ENCODE results near the gene EXOC8.
"Not testable (repeated sequence)": the region's sequence is repeated elsewhere in the genome, so short reads cannot be mapped to it uniquely, and the experiment has no call there.

The EXOC8 gene

DNA sequence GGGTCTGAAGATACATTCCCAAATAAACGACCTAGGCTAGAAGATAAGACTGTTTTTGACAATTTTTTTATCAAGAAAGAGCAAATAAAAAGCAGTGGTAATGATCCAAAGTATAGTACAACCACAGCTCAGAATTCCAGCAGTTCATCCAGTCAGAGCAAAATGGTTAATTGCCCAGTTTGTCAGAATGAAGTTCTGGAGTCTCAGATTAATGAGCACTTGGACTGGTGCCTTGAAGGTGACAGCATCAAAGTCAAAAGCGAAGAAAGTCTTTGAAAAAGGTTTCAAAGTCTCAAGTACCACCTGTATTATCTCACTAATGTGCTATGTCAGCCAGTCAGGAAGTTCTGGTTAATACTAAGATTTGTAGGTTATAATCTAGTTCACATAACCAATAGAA is 15.4 kb upstream of the EXOC8 start:
- DNase-seq (ENCODE audit: low spot score): no peak

DNA sequence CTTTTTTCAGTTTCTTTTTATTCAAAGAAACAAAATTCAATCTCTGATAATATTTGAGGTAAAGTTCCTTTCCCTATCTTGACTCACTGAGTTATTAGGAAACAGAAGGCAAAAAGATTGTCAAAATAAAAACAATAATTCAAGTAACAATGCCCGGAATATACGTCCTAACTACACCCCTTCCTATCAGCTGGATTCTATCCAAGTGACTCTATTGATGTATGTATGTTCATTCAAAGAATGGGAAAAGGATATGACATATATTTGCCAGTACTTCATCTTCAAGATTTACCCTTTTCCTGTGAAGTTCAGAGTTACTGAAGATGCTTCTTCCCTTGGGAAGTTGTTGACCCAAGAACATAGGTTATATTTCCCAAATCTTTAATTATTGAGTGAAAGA is 14.2 kb upstream of the EXOC8 start:
- DNase-seq (ENCODE audit: low spot score): no peak

DNA sequence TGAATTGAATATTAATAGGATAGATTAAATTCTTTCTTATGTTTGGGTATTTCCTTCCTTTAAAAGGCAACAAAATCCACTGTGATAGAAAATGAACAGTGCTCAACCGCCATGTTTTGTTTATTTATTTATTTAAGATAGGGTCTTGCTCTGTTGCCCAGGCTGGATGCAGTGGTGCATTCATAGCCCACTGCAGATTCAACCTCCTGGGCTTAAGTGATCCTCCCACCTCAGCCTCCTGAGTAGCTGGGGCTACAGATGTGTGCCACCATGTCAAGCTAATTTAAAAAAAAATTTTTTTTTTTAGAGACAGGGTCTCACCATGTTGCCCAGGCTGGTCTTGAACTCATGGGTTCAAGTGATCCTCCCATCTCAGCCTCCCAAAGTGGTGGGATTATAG is 11.2 kb upstream of the EXOC8 start:
- DNase-seq (ENCODE audit: low spot score): not testable (repeated sequence)

DNA sequence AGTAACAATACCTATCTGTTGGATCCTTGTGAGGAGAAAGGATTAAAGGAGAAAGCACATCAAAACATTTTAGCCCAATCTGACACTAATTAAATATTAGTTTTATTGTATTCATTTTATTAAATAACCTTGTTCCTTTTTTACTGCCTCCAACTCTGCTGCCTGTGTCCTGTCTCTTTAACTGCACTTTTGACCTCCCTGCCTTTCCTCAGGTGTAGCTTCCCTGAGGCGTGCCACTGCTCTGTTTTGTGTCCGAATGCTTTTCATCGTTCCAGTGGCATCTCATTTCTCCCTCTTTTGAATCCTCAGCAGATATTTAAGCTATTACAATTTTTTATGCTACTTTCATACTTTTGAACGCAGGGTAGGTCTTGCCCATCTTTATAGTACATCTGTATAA is 10.8 kb upstream of the EXOC8 start:
- no peak for DNase-seq (ENCODE audit: low spot score)

DNA sequence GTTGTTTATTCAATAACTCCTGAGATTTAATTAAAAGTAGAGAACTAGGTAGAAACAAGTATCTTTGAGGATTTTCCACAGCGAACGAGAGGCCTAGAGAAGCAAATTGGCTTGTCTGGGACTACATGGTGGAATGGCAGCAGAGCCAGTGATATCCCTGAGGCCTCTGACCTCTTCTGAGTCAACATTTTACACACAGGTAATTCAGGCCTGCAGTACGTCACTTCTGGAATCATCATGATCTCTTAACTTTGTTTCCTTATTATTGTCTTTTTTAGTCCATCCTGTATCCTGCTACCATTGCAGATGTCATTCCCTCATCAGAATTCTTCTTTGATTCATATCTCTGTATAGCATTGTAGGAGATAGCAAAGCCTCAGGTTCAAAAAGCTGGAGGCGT is 10.3 kb upstream of the EXOC8 start:
- no peak for DNase-seq (ENCODE audit: low spot score)

GRCh38 chr1:231340328-231341013 is 2.8 kb upstream of the EXOC8 start:
- DNase-seq (ENCODE audit: low spot score): no peak

DNA sequence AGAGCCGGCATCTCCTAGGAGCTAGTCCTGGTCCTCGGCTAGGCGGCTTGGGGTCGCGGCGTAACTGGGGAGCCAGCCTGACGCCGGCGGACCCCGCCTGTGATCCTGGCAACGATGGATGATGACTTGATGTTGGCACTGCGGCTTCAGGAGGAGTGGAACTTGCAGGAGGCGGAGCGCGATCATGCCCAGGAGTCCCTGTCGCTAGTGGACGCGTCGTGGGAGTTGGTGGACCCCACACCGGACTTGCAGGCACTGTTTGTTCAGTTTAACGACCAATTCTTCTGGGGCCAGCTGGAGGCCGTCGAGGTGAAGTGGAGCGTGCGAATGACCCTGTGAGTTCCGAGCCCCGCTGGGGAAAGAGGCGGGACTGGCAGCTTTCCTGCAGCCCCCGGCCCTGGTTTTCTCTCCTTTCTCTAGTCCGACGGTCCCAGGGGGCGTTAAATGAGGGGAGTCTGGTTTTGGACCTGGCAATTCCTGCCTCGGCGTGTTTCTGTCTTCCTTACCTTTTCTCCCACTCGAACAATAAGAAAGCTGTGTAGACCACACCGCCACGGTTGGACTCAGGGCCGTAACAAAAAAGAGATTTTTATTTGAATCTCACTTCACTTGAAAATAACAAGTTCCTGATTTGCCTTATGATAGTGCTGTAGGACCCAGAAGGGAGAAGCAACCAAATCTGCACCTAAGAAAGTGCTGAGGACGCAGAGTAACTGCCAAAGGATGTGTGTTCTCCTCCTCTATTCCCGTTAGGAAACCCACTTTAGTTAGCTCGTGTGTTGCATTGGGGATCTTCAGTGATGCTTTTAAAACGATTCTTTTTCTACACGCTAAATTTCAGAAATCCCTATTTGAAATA is 847 bp upstream of the EXOC8 start, which contains the start of gene SPRTN:
Gene SPRTN (plus strand): TSS at position 24 of the 859 bp plus-strand sequence. CDS start 91 bp downstream, at position 115.
- DNase-seq (ENCODE audit: low spot score): peak; percentile 46

DNA sequence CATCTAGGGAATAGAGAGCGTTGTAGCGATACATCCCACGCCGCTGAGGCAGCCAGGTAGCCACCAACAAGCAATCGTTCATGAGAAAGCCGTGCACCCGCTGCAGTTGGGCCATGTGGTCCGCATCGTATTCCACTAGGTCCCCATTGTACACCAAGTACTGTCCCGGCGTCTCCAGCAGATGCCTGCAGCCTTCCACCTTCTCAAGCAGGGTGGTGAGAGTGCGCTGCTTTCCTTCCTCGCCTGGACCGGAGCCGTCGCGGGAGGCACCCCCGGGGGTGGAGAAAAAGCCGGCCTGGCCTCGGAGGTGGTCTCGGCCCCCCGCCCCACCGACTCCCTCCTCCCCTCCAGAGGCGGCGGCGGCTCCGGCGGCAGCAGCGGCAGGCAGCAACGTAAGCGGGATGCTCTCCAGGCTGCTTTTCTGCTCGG is 595 bp downstream of the EXOC8 start:
- DNase-seq (ENCODE audit: low spot score): peak; percentile 10

- DNase-seq (ENCODE audit: low spot score): no peak
Observed at GRCh38 chr1:231335663-231336602, 1.7 kb downstream of the EXOC8 start.

GRCh38 chr1:231334952-231335351 is 2.7 kb downstream of the EXOC8 start:
- DNase-seq (ENCODE audit: low spot score): no peak

- DNase-seq (ENCODE audit: low spot score): no peak
Observed at GRCh38 chr1:231334079-231334666, 3.5 kb downstream of the EXOC8 start.

DNA sequence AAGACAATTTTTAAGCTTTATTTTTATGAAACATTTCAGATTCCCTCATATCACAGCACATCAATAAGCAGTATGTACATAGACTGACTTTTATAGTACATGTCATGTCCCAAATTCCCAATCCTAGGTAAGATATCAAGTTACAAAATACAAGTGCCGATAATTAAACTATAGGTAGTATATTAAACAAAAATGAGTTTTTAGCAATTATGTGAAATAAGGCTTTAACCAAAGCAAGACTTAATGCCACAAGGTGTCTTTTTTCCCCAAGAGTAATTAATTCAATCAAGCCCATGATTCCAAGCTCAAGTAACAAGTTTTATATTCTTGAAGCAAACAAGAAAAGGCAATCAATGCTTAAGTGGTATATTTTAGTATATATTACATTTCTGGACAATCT is 4.9 kb downstream of the EXOC8 start:
- DNase-seq (ENCODE audit: low spot score): no peak

DNA sequence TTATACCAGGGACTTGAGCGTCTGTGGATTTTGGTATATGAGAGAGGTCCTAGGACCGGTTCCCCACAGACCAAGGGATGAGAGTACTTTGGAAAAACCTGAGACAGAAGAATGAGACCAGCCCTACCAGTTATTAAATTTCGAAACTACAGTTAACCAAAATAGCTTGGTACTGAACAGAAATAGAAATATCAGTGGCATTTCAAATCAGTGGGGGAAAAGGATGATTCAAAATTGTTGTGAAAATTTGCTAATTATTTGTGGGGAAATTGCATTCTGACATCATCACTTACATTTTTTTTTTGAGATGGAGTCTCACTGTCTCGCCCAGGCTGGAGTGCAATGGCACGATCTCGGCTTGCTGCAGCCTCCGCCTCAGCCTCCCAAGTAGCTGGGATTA is 8.2 kb downstream of the EXOC8 start:
- no peak for DNase-seq (ENCODE audit: low spot score)

- no peak for DNase-seq (ENCODE audit: low spot score)
Observed at GRCh38 chr1:231327617-231328016, 10.0 kb downstream of the EXOC8 start.

GRCh38 chr1:231326248-231326647 is 11.4 kb downstream of the EXOC8 start:
- no peak for DNase-seq (ENCODE audit: low spot score)

- DNase-seq (ENCODE audit: low spot score): no peak
Observed at GRCh38 chr1:231324660-231325059, 13.0 kb downstream of the EXOC8 start.

DNA sequence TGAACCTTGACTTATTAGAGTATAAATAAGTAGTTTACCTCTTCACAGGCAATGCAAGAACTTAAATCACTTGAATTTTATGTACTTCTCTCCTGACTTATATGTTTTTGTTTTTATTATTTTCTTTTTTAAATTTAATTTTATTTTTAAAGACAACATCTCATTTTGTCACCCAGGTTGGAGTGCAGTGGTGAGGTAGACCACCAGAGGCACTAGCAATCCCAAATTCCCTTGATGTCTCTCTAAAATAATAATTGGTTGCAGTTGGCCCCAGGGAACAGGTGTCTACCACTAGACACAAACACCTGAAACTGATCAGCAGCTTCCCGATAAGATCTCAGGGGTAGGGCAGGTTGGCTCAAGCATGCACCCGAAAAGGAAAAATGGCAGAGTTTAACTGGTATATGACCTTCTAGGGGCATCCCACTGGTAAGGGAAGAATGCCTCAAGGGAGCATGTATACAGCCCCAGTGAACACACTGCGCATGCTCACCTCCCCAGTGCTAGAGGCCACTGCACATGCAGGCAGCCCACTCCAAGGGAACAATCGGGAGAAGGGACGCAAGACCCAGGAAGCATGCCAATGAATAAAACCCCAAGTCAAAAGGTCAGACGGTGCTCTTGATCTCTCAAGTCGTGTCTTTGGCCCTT is 14.6 kb downstream of the EXOC8 start:
- DNase-seq (ENCODE audit: low spot score): no peak

DNA sequence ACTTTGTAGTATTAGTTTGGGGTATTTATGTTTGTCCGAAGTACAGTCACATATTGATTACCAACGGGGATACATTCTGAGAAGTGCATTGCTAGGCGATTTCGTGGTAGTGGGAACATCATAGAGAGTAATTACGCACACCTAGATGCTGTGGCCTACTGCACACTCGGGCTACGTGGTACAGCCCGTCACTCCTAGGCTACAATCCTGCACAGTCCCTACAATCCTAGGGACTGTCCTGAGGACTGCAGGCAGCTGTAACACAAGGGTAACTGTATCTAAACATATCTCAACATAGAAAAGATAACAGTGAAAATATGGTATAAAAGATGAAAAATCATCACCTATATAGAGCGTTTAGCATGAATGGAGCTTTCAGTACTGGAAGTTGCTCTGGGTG is 18.6 kb downstream of the EXOC8 start:
- DNase-seq (ENCODE audit: low spot score): no peak

GRCh38 chr1:231318568-231318967 is 19.1 kb downstream of the EXOC8 start:
- no peak for DNase-seq (ENCODE audit: low spot score)

- no peak for DNase-seq (ENCODE audit: low spot score)
Observed at GRCh38 chr1:231318015-231318355, 19.7 kb downstream of the EXOC8 start.
